ENCODE results near the gene DOLPP1.

DNA sequence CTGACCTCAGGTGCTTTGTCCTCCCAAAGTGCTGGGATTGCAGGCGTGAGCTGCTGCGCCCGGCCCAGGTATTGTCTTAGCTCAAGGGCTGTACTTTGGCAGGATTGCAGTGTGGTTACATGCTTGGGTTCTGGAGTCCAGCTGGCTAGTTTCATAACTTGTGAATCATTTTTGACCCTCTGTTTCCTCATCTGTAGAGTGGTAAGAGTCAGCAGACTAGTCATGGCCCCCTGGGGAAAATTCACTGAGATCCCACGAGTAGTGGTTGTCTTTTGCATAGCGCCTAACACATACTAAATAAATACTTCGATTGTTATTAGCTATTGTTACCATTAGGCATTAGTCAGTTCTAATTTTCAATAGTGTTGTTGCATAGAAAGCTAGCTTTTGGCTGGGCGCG lies 44.6 kb downstream of the DOLPP1 start:
- TF ChIP-seq, protein P1, sequence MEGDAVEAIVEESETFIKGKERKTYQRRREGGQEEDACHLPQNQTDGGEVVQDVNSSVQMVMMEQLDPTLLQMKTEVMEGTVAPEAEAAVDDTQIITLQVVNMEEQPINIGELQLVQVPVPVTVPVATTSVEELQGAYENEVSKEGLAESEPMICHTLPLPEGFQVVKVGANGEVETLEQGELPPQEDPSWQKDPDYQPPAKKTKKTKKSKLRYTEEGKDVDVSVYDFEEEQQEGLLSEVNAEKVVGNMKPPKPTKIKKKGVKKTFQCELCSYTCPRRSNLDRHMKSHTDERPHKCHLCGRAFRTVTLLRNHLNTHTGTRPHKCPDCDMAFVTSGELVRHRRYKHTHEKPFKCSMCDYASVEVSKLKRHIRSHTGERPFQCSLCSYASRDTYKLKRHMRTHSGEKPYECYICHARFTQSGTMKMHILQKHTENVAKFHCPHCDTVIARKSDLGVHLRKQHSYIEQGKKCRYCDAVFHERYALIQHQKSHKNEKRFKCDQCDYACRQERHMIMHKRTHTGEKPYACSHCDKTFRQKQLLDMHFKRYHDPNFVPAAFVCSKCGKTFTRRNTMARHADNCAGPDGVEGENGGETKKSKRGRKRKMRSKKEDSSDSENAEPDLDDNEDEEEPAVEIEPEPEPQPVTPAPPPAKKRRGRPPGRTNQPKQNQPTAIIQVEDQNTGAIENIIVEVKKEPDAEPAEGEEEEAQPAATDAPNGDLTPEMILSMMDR (IDR thresholded peaks at IDR 0.05) = no peak
- no peak for TF ChIP-seq POLR2A (IDR thresholded peaks at IDR 0.05)

Measured in testis (tissue), 2 donors.